Iris pigment epithelial cell (primary cell): ENCODE data around the gene NLRP6.
"Not testable (repeated sequence)": the region's sequence is repeated elsewhere in the genome, so short reads cannot be mapped to it uniquely, and the experiment has no call there.

Experiments
- DNase-seq: peaks from one replicate; pipeline ENCODE4 v3.0.0-alpha.2; 2011; ENCODE audit warnings: low read depth

NLRP6 gene

GRCh38 chr11:282171-282570 lies 4.0 kb downstream of the NLRP6 start:
- no peak for DNase-seq

DNA sequence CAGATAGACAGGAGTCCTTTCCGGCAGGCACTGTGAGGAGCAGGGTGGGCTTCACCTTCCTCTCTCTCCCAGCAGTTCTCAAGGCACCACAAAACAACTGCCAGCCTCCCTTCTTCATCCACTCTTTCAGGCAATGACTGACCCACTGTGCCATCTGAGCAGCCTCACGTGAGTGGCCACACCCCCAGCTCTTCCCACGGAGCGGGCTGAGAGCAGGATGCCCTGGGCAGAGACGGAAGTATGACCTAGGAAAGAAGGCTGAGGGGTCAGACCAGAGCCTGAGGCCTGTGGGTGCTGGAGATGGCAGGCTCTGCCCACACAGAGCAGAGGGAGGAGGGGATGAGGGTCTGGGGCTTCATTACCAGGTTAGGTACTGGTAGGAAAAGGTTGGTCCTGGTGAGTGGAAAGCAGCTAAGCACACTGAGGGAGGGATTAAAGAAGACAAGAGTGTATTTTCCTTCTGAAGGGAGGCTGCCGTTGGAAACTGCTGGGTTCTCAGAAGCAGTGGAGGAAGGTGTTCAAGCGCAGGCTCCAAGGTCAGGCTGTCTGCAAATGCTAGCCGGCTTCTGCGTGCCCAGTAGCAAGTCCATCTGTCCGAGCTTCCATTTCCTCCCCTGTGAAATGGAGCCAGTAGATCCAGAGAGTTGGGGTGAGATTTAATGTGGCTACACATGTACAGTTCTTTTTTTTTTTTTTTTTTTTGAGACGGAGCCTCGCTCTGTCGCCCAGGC lies 4.6 kb downstream of the NLRP6 start:
- no peak for DNase-seq

GRCh38 chr11:283405-284104 lies 5.3 kb downstream of the NLRP6 start:
- no peak for DNase-seq

GRCh38 chr11:284105-285020 lies 6.2 kb downstream of the NLRP6 start:
- no peak for DNase-seq

DNA sequence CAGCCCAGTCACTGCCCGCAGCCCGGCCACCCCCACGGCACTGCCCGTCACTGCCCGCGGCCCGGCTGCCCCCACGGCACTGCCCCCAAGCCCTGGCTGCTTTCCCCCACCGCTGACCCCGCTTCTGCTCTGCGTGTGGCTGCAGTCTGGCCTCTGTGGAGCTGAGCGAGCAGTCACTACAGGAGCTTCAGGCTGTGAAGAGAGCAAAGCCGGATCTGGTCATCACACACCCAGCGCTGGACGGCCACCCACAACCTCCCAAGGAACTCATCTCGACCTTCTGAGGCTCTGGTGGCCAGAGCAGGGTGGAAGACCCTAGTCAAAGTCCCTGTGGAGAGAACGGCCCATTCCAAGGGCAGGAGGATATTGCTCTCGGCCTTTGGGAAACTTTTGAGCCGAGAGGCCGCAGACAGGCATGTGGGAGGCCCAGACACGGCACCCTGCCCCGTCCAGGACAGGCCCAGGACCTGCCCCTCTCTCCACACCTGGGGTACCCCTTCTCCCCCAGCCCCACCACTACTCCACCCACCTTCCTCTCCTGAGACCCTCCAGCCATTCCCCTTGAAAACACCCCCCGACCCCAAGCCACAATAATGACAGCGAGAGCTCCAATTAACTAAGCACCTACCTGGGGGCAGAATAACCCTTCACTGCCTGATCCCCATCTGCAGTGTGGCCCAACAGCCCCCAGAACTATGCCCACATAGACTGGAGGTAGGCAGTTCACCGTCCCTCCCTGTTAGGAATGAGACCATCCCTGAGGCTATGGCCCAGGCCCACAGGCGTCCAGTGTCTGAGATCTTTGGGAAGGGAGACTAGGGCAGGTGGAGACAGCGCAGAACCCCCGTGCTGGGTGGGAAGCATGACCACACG lies 7.0 kb downstream of the NLRP6 start:
- DNase-seq: no peak

DNA sequence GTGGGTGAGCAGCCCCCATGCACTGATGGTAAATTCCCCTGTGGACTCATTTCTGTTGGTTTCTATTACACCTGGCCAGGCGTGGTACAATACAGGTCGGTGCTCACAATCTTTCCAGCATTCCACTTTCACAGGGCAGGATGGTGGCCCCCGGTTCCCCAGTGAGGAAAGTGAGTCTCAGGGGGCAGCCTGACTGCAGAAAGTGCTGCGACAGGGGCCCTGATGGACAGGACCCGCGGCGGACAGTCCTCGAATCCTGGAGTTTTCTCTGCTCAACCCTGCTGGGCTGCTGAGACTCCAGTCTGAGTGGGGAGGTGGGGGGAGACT lies 7.7 kb downstream of the NLRP6 start:
- no peak for DNase-seq

DNA sequence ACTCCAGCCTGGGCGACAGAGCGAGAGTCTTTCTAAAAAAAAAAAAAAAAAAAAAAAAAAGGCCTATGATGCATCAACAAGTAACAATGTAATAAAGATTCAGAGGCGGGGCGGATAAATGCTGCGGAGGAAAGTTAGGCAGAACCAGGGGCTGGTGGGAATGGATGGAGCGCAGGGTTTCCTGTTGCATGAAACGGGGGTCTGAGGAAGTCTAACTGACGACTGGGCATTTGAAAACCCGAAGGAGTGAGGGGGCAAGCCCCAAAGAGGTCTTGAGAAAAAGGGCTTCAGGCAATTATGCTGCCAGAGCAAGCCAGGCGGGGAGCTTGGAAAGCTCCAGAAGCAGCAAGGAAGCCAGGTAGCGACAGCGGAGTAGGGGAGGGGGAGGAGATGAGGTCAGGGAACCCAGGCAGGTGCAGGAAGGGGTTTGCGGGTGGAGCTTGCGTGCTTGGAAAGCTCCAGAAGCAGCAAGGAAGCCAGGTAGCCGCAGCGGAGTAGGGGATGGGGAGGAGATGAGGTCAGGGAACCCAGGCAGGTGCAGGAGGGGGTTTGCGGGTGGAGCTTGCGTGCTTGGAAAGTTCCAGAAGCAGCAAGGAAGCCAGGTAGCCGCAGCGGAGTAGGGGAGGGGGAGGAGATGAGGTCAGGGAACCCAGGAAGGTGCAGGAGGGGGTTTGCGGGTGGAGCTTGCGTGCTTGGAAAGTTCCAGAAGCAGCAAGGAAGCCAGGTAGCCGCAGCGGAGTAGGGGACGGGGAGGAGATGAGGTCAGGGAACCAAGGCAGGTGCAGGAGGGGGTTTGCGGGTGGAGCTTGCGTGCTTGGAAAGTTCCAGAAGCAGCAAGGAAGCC lies 9.0 kb downstream of the NLRP6 start:
- not testable (repeated sequence) for DNase-seq

DNA sequence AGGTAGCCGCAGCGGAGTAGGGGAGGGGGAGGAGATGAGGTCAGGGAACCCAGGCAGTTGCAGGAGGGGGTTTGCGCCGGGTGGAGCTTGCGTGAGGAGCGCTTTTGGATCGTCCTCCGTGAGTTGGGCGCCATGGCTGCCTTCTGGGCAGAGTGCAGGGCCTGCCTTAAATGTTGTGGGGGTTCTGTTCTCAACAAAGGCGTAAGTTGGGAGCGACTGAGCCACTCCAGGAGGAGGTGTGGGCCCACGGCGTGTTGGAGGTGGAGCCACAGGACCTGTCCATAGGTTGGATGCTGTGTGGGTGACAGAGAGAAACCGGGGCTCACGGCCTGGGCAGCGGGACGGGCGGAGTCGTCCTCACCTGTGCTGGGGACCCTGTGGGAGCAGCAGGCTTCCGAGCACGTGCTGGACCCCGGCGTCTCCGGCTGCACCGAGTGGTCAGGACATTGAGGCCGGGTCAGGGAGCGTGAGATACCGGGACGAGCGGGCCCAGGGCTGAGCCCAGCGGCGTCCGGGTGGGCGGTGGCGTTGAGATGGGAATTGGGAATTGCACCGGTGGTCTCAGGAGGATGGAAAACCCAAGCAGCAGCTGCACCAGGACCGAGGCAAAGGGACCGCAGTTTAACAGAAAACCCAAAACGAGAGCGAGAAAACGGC lies 9.7 kb downstream of the NLRP6 start:
- DNase-seq: no peak

- DNase-seq: no peak
Observed at GRCh38 chr11:288478-289397, 10.5 kb downstream of the NLRP6 start, which contains the start of gene PGGHG. Gene PGGHG (plus strand): TSS chr11:289126. CDS start chr11:289817, 691 bp downstream.

DNA sequence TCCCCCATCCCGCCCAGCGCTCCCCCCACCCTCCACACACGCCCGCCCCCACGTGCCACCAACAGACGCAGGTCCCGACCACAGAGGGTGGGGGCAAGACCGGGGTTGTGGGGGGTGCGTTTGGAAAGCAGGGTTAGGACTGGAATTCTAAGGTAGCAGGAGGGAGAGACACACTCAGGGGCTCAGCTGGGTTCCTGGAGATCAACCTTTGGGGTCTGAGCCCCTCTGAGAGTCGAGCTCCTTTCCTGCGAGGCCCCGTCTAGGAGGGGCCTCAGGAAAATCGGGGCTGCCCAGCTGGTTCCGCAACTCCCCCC lies 11.1 kb downstream of the NLRP6 start:
- no peak for DNase-seq

DNA sequence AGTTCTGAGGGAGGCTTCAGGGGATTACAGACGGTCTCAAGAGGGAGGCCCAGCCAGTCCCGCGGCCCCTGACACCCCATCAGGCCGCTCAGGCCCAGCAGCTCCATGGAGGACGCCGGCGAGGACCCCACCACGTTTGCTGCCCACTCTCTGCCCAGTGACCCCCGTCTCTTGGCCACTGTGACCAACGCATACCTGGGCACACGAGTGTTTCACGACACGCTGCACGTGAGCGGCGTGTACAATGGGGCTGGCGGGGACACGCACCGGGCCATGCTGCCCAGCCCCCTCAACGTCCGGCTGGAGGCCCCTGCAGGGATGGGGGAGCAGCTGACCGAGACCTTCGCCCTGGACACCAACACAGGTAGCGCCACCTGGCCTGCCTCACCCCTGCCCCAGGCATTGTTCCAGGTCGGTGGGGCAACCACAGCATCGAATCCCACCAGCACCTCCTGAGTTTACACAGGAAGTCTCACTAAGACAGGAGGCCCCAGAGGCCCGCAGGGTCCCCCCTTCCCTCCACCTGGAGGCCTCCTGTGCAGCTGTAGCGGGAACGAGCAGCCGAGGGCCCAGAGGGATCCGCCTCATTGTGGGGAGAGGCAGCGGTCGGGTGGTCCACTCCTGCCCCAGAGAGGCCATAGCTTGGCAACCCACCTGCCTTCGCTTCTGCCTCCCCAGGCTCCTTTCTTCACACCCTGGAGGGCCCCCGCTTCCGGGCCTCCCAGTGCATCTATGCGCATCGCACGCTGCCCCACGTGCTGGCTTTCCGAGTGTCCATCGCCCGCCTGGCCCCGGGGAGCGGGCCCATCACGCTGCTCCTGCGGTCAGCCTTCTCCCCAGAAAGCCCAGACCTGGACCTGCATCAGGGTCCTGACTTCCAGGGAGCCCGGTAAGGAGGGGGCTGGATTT lies 11.8 kb downstream of the NLRP6 start:
- no peak for DNase-seq

- DNase-seq: no peak
Observed at GRCh38 chr11:290621-291231, 12.5 kb downstream of the NLRP6 start.

- DNase-seq: no peak
Observed at GRCh38 chr11:291281-292210, 13.3 kb downstream of the NLRP6 start.

DNA sequence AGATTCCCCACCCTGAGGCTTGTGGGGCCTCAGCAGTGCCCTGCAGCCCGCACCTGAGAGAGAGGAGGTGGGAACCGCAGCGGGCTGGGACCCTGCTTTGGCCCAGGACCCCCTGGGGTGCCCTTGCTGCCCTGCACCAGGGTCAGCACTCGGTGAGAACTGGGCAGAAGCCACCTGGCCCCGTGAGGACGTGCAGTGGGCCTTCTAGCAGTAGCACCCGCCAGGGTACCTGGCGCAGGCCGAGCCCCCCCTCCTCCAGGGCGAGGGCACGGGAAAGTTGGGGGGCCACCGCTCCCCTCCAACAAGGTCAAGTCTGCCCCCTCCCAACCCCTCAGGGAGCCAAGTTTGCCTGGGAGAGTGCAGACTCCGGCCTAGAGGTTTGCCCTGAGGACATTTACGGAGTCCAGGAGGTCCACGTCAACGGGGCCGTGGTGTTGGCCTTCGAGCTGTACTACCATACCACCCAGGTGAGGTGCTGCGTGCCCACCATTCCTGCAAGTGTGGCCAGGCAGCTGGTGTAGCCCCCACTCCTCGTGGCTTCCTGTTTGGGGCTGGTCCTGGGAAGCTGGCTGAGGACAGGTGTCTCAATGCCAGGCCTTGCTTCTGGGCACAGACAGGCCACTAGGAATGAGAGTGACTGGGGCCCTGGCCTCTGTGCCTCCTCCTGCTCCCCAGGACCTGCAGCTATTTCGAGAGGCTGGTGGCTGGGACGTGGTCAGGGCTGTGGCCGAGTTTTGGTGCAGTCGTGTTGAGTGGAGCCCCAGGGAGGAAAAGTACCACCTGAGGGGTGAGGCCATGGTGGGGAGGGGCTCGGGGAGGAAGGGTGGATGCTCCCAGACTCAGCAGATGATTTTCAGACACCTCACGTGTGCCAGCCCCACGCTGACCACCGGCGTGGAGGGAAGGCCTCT lies 14.3 kb downstream of the NLRP6 start:
- DNase-seq: no peak

DNA sequence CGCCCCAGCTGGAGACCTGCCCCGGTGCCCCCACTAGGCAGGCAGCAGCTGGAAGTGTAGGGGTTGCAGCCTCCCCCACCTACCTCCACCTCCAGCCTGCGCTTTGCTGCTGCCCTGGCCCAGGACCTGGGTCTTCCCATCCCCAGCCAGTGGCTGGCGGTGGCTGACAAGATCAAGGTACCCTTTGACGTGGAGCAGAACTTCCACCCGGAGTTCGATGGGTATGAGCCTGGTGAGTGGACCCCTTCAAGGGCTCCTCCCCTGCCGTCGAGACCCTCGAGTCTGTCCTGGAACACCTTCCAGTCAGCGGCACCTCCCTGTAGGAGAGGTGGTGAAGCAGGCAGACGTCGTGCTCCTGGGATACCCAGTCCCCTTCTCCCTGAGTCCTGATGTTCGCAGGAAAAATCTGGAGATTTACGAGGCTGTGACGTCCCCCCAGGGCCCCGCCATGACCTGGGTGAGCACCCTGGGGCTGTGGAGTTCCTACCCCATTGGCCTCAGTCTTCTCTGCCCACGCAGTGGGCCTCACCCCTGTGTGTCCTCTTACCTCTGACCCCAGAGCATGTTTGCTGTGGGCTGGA lies 15.2 kb downstream of the NLRP6 start:
- no peak for DNase-seq
